ENCODE results near the gene ZSWIM2. TPM values are rescaled to one million over a fixed set of nuclear protein-coding genes. Genes with fewer than 3 reads are reported as not detected.

The ZSWIM2 gene
- total RNA-seq, 1 donor, result 0.18 TPM

- H3K4me3 ChIP-seq (ENCODE audit: low read depth, low read length), result no peak overlapping the region
- no peak for TF ChIP-seq CTCF (IDR thresholded peaks at IDR 0.05; ENCODE audit: insufficient read depth, low read length)
- DNase-seq (ENCODE audit: low read depth), result no peak
These were observed 3.5 kb upstream of the ZSWIM2 start for GRCh38 chr2:186852508-186852907.

- no peak overlapping the region for H3K4me3 ChIP-seq (ENCODE audit: low read depth, low read length)
- DNase-seq (ENCODE audit: low read depth), result no peak
- no peak for TF ChIP-seq CTCF (IDR thresholded peaks at IDR 0.05; ENCODE audit: insufficient read depth, low read length)
These were observed 6.6 kb downstream of the ZSWIM2 start for GRCh38 chr2:186842373-186842772.

- DNase-seq (ENCODE audit: low read depth), result peak; percentile 79
- no peak overlapping the region for H3K4me3 ChIP-seq (ENCODE audit: low read depth, low read length)
- TF ChIP-seq CTCF (IDR thresholded peaks at IDR 0.05; ENCODE audit: insufficient read depth, low read length), result no peak
These were observed 7.0 kb downstream of the ZSWIM2 start for GRCh38 chr2:186841940-186842339.

- DNase-seq (ENCODE audit: low read depth), result no peak
These were observed 13.3 kb downstream of the ZSWIM2 start for GRCh38 chr2:186835628-186836027.

GRCh38 chr2:186827862-186828492 is 21.0 kb downstream of the ZSWIM2 start:
- no peak for DNase-seq (ENCODE audit: low read depth)
- no peak for TF ChIP-seq CTCF (IDR thresholded peaks at IDR 0.05; ENCODE audit: insufficient read depth, low read length)
- no peak overlapping the region for H3K4me3 ChIP-seq (ENCODE audit: low read depth, low read length)

More at GRCh38 chr2:186835628-186836027, 13.3 kb downstream of the ZSWIM2 start:
- no peak for TF ChIP-seq CTCF (IDR thresholded peaks at IDR 0.05; ENCODE audit: insufficient read depth, low read length)
- no peak overlapping the region for H3K4me3 ChIP-seq (ENCODE audit: low read depth, low read length)

- peak; percentile 15 for DNase-seq (ENCODE audit: low read depth)
- no peak overlapping the region for H3K4me3 ChIP-seq (ENCODE audit: low read depth, low read length)
These were observed 21.6 kb downstream of the ZSWIM2 start for GRCh38 chr2:186827411-186827810.

More at GRCh38 chr2:186827411-186827810, 21.6 kb downstream of the ZSWIM2 start:
- no peak for TF ChIP-seq CTCF (IDR thresholded peaks at IDR 0.05; ENCODE audit: insufficient read depth, low read length)
